ENCODE data around the gene TMEM125.

- TF ChIP-seq CTCF (IDR thresholded peaks at IDR 0.05) (no peak), POLR2A (IDR thresholded peaks at IDR 0.05) (no peak)
Measured at GRCh38 chr1:43252225-43252624, 17.6 kb upstream of the TMEM125 start.
